ENCODE results near the gene ENDOU.

The ENDOU gene

GRCh38 chr12:47742253-47742825, 17.0 kb upstream of the ENDOU start:
- peak; percentile 55 for DNase-seq

GRCh38 chr12:47741340-47741703, 16.0 kb upstream of the ENDOU start:
- peak; percentile 44 for DNase-seq

- DNase-seq: no peak
These were observed 15.5 kb upstream of the ENDOU start for GRCh38 chr12:47740606-47741339.

GRCh38 chr12:47739979-47740378, 14.7 kb upstream of the ENDOU start:
- no peak for DNase-seq

- DNase-seq: no peak
These were observed 14.0 kb upstream of the ENDOU start for GRCh38 chr12:47739297-47739696.

- DNase-seq: no peak
These were observed 12.8 kb upstream of the ENDOU start for GRCh38 chr12:47737936-47738594.

GRCh38 chr12:47736877-47737676, 11.8 kb upstream of the ENDOU start:
- no peak for DNase-seq

- DNase-seq: no peak
These were observed 10.9 kb upstream of the ENDOU start for GRCh38 chr12:47736216-47736615.

- DNase-seq: no peak
These were observed 10.4 kb upstream of the ENDOU start for GRCh38 chr12:47735649-47736048.

- no peak for DNase-seq
These were observed 9.6 kb upstream of the ENDOU start for GRCh38 chr12:47734725-47735480.

- DNase-seq: no peak
These were observed 7.9 kb upstream of the ENDOU start for GRCh38 chr12:47733142-47733541.

GRCh38 chr12:47732504-47732903, 7.2 kb upstream of the ENDOU start:
- DNase-seq: no peak

GRCh38 chr12:47731723-47732122, 6.4 kb upstream of the ENDOU start:
- no peak for DNase-seq

- no peak for DNase-seq
These were observed 5.1 kb upstream of the ENDOU start for GRCh38 chr12:47730341-47730744.

GRCh38 chr12:47729233-47729632, 3.9 kb upstream of the ENDOU start:
- DNase-seq: no peak

- no peak for DNase-seq
These were observed 603 bp upstream of the ENDOU start for GRCh38 chr12:47725893-47726292.

- no peak for DNase-seq
These were observed 2.2 kb downstream of the ENDOU start for GRCh38 chr12:47722941-47723631.

- no peak for DNase-seq
These were observed 3.0 kb downstream of the ENDOU start for GRCh38 chr12:47722136-47722834.

- DNase-seq: no peak
These were observed 3.8 kb downstream of the ENDOU start for GRCh38 chr12:47721431-47721973.

GRCh38 chr12:47718531-47718930, 6.8 kb downstream of the ENDOU start:
- DNase-seq: no peak

Data from stimulated activated naive CD4-positive, alpha-beta T cell treated with Interleukin-2 at 50 U/mL for 16 hours (primary cell).